Psoas muscle (tissue), 8 donors: ENCODE results near the gene TNFSF18. TPM values are rescaled to one million over a fixed set of nuclear protein-coding genes. Genes with fewer than 3 reads are reported as not detected.

Experiments
- ATAC-seq, 4 donors: fragments of 200-7000 bp; cut with Tn5 transposase; one replicate each; pipeline ENCODE4 v1.9.1; 2020; ENCODE audit warnings: moderate library complexity in 3 of 4, mild to moderate bottlenecking in 2 of 4
- DNase-seq, 2 donors: peaks; one replicate each; pipeline ENCODE4 v3.0.0-alpha.2; 2020
- H3K27ac ChIP-seq: fragments of 200-600 bp; one replicate; pipeline ENCODE4 v1.8.0; 2022
- H3K27me3 ChIP-seq, 3 donors: fragments of 200-600 bp in 1 of 3; one replicate each; pipeline versions ENCODE4 v1.6.1 to v1.8.0; 2013 to 2022; ENCODE audit warnings: low read length in 2 of 3, mild to moderate bottlenecking in 2 of 3, moderate library complexity in 1 of 3; ENCODE audit not compliant: insufficient read depth in 3 of 3
- H3K36me3 ChIP-seq, 2 donors: fragments of 200-600 bp in 1 of 2; one replicate each; pipeline versions ENCODE4 v1.6.1 to v1.8.0; 2013 to 2022; ENCODE audit warnings: low read depth in 1 of 2, mild to moderate bottlenecking in 1 of 2, moderate library complexity in 1 of 2; ENCODE audit not compliant: insufficient read depth in 1 of 2
- H3K4me1 ChIP-seq: fragments of 200-600 bp; one replicate; pipeline ENCODE4 v1.8.0; 2022
- H3K4me3 ChIP-seq: fragments of 200-600 bp; one replicate; pipeline ENCODE4 v1.8.0; 2022; ENCODE audit warnings: mild to moderate bottlenecking
- H3K9me3 ChIP-seq: fragments of 200-600 bp; one replicate; pipeline ENCODE4 v1.8.0; 2022
- CTCF ChIP-seq: fragments of 200-600 bp; IDR thresholded peaks from one replicate; pipeline ENCODE4 v1.8.0; 2022; ENCODE audit warnings: antibody characterized with exemption
- WGBS, 3 donors: extraction: QIAGEN DNeasy Blood & Tissue Kit; methylation state at CpG; one replicate each; pipeline versions ENCODE4 v1.1.6 to v1.1.7; 2013; 5-methylcytosine and 5-hydroxymethylcytosine counted together
- intact Hi-C, 2 donors: fragments of 100-400 bp; cut with DNase I; formaldehyde crosslinking; loops; one replicate each; pipeline versions ENCODE4 v1.11.0 to v1.14.2; 2022
- long read RNA-seq, 2 donors: library from polyadenylated mRNA; unstranded; transcript quantifications; one replicate each; pipeline ENCODE4 v2.0.0, GENCODE V29; 2021
- polyA plus RNA-seq, 3 donors: library from polyadenylated mRNA; stranded (reverse); fragments of 200-250 nt; gene quantifications; one replicate each; pipeline ENCODE4 v1.2.3, GENCODE V29; 2013
- total RNA-seq, 4 donors: library from RNA; stranded (reverse); fragmentation: NEBNext Ultra II Directional in 2 of 4; extraction: Animal tissue kit (Norgen Biotek cat#: 25700) in 2 of 4; gene quantifications; one replicate each; pipeline versions ENCODE4 v1.2.1 to v1.2.4, GENCODE V29; 2021 to 2023
- donor health status: healthy with polysubstance abuse.
- donor health status: DM: no; HTN: no; CAD: no; lungs with moderate emphysema.
- donor health status: Bipolar disorder and iron deficiency.
- donor health status: healthy.
- donor health status: DM: yes; HTN: yes; CAD: no.
- donor health status: DM: no; HTN: no; CAD: no.
- donor health status: DM: no; HTN: no; CAD: no.
- donor health status: DM: yes; HTN: yes; CAD: no.

The TNFSF18 gene
- total RNA-seq (under 1 TPM in 1 of 4 donors, not detected in 3; 0.21 TPM), polyA plus RNA-seq (under 1 TPM in 2 of 3 donors, not detected in 1; 0.03 to 0.04 TPM)
- long read RNA-seq, donor 1 = 0 reads
- long read RNA-seq, donor 2 = 0 reads

- intact Hi-C loops = no loop called here
- no peak within 1 kb of the TSS for H3K27ac ChIP-seq
- no peak for ATAC-seq
These were observed at the start of gene TNFSF18 for GRCh38 chr1:173050865-173051264. Gene TNFSF18 (minus strand): TSS chr1:173050941. CDS start chr1:173050896, 45 bp downstream.

GRCh38 chr1:173099166-173099565 is 48.4 kb upstream of the TNFSF18 start:
- TF ChIP-seq CTCF = no peak
- Histone ChIP-seq H3K36me3 (no peaks in the 10 kb centered on the region), H3K27ac (no peak overlapping the region), H3K9me3 (no peaks in the 10 kb centered on the region), H3K4me1 (no peaks in the 10 kb centered on the region), H3K27me3 (no peaks in the 10 kb centered on the region), H3K4me3 (no peak overlapping the region)
- intact Hi-C loops = no loop called here
- 70 to 76% (median 71%) methylated on average over 2 of the region's 2 CpGs for WGBS, 3 donors
- ATAC-seq = no peak
- no peak for DNase-seq

More at GRCh38 chr1:173050865-173051264, at the start of gene TNFSF18:
- no peak for DNase-seq
- Histone ChIP-seq H3K36me3 (no peaks in the 10 kb centered on the region), H3K9me3 (no peaks in the 10 kb centered on the region), H3K4me1 (no peaks in the 10 kb centered on the region), H3K27me3 (no peaks in the 10 kb centered on the region), H3K4me3 (no peak within 1 kb of the TSS)
- 16 to 28% (median 23%) methylated on average over 4 of the region's 4 CpGs for WGBS, 3 donors
- TF ChIP-seq CTCF = no peak

DNA sequence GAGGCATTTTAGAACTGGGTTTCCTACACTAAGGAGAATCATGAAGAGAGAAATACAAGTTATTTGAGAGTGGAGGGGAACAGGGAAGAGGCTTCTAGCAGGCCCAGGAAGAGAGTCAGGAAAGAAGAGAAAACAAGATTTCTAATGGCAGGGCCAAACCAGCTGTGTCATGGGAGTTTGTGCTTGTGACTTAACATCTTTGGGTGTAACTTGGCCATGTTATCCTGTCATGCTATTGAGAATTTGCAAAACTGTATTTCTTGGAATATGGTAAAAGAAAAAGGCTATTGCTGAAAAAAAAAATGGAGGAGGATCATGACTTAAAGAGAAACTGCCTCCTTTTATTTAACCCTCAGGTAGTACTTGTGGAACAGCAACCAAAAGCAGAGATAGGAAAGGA is 47.4 kb upstream of the TNFSF18 start:
- H3K4me1 ChIP-seq = no peaks in the 10 kb centered on the region
- TF ChIP-seq CTCF = no peak
- no peaks in the 10 kb centered on the region for H3K27me3 ChIP-seq
- H3K27ac ChIP-seq = no peak overlapping the region
- H3K4me3 ChIP-seq = no peak overlapping the region
- DNase-seq = no peak
- no peaks in the 10 kb centered on the region for H3K9me3 ChIP-seq
- intact Hi-C loops = no loop called here
- H3K36me3 ChIP-seq = no peaks in the 10 kb centered on the region
- ATAC-seq = no peak

GRCh38 chr1:173097001-173097400 is 46.3 kb upstream of the TNFSF18 start:
- H3K4me3 ChIP-seq = no peak overlapping the region
- no peak overlapping the region for H3K27ac ChIP-seq
- no peak for ATAC-seq
- intact Hi-C loops = no loop called here
- no peak for TF ChIP-seq CTCF
- H3K27me3 ChIP-seq = no peaks in the 10 kb centered on the region
- WGBS, 3 donors = 59 to 77% (median 67%) methylated on average over 1 of the region's 1 CpG
- H3K36me3 ChIP-seq = no peaks in the 10 kb centered on the region
- H3K9me3 ChIP-seq = no peaks in the 10 kb centered on the region
- no peak for DNase-seq
- H3K4me1 ChIP-seq = no peaks in the 10 kb centered on the region

- WGBS, 3 donors = 71 to 78% (median 74%) methylated on average over 6 of the region's 6 CpGs
- H3K36me3 ChIP-seq = no peaks in the 10 kb centered on the region
- intact Hi-C loops = no loop called here
- no peak overlapping the region for H3K4me3 ChIP-seq
- ATAC-seq (no peak), DNase-seq (no peak)
- TF ChIP-seq CTCF = no peak
- H3K27ac ChIP-seq = no peak overlapping the region
- no peaks in the 10 kb centered on the region for H3K9me3 ChIP-seq
- H3K27me3 ChIP-seq = no peaks in the 10 kb centered on the region
- H3K4me1 ChIP-seq = no peaks in the 10 kb centered on the region
These were observed 44.9 kb upstream of the TNFSF18 start for GRCh38 chr1:173095632-173096031.
